HEK293T (cell line): Measurements from ENCODE around the gene TULP3.

Experiments
- CTCF ChIA-PET: fragments of 350-600 bp; formaldehyde crosslinking; extraction: SDS; loops from one replicate; lab custom pipeline; 2021; ENCODE audit warnings: antibody characterized with exemption, inconsistent platforms; lab: Yijun Ruan, JAX
- POLR2A ChIA-PET: fragments of 350-600 bp; formaldehyde crosslinking; extraction: SDS; loops from one replicate; lab custom pipeline; 2020; ENCODE audit warnings: antibody characterized with exemption, inconsistent platforms; lab: Yijun Ruan, JAX
- DNase-seq: peaks from one replicate; pipeline ENCODE4 v3.0.0; 2012; ENCODE audit warnings: mixed read lengths; ENCODE audit errors: extremely low spot score
- ARNT ChIP-seq: fragments of 450-650 bp; IDR thresholded peaks from 2 replicates; pipeline ENCODE4 v1.6.1; 2017; ENCODE audit warnings: mild to moderate bottlenecking
- BHLHE40 ChIP-seq: fragments of 450-650 bp; IDR thresholded peaks from 2 replicates; pipeline ENCODE4 v1.6.1; 2016; ENCODE audit warnings: mild to moderate bottlenecking, moderate library complexity, borderline replicate concordance
- CTBP1 ChIP-seq: fragments of 450-650 bp; IDR thresholded peaks from 2 replicates; pipeline ENCODE4 v1.6.1; 2016; ENCODE audit warnings: borderline replicate concordance
- ELF4 ChIP-seq: fragments of 450-650 bp; IDR thresholded peaks from 2 replicates; pipeline ENCODE4 v1.6.1; 2017; ENCODE audit warnings: antibody characterized with exemption
- FOXA1 ChIP-seq: fragments of 450-650 bp; IDR thresholded peaks from 2 replicates; pipeline ENCODE4 v1.6.1; 2016; ENCODE audit warnings: mild to moderate bottlenecking
- FOXK2 ChIP-seq: fragments of 450-650 bp; IDR thresholded peaks from 2 replicates; pipeline ENCODE4 v1.6.1; 2016; ENCODE audit warnings: mild to moderate bottlenecking
- HDGF ChIP-seq: fragments of 450-650 bp; IDR thresholded peaks from 2 replicates; pipeline ENCODE4 v1.6.1; 2017; ENCODE audit warnings: antibody characterized with exemption, borderline replicate concordance
- L3MBTL2 ChIP-seq: fragments of 450-650 bp; conservative IDR thresholded peaks from 2 replicates; pipeline ENCODE4 v1.6.1; 2016; ENCODE audit warnings: mild to moderate bottlenecking
- LEF1 ChIP-seq: fragments of 450-650 bp; IDR thresholded peaks from 2 replicates; pipeline ENCODE4 v1.6.1; 2017; ENCODE audit warnings: mild to moderate bottlenecking, borderline replicate concordance
- NFRKB ChIP-seq: fragments of 450-650 bp; IDR thresholded peaks from 2 replicates; pipeline ENCODE4 v1.6.1; 2016; ENCODE audit warnings: mild to moderate bottlenecking, moderate library complexity
- PKNOX1 ChIP-seq: fragments of 450-650 bp; IDR thresholded peaks from 2 replicates; pipeline ENCODE4 v1.6.1; 2016
- SP1 ChIP-seq: fragments of 450-650 bp; IDR thresholded peaks from 2 replicates; pipeline ENCODE4 v1.6.1; 2017
- SUZ12 ChIP-seq: fragments of 450-650 bp; IDR thresholded peaks from 2 replicates; pipeline ENCODE4 v1.6.1; 2016; ENCODE audit warnings: mild to moderate bottlenecking
- TARDBP ChIP-seq: fragments of 450-650 bp; IDR thresholded peaks from 2 replicates; pipeline ENCODE4 v1.6.1; 2016
- ZNF384 ChIP-seq: fragments of 450-650 bp; IDR thresholded peaks from 2 replicates; pipeline ENCODE4 v1.6.1; 2016

TULP3 gene

GRCh38 chr12:2924019-2924418 lies 33.3 kb downstream of the TULP3 start:
- ChIA-PET CTCF (no interaction called here), POLR2A (interaction anchor here (0.9 kb wide), 1 partner anchor 32 kb away, joined by 3 read pairs; no protein-coding TSS in a partner anchor)
- DNase-seq = no peak
- no peak for TF ChIP-seq FOXK2
- no peak for TF ChIP-seq L3MBTL2
- TF ChIP-seq ELF4 = no peak
- no peak for TF ChIP-seq PKNOX1
- no peak for TF ChIP-seq TARDBP
- no peak for TF ChIP-seq LEF1
- TF ChIP-seq ZNF384 = no peak
- TF ChIP-seq BHLHE40 = no peak
- no peak for TF ChIP-seq SUZ12
- TF ChIP-seq ARNT = no peak
- TF ChIP-seq FOXA1 = no peak
- no peak for TF ChIP-seq SP1
- no peak for TF ChIP-seq CTBP1

- no peak for DNase-seq
- TF ChIP-seq FOXK2 (no peak), ARNT (no peak), NFRKB (no peak)
- ChIA-PET CTCF (no interaction called here), POLR2A (no interaction called here)
Measured at GRCh38 chr12:2925322-2925995, 34.8 kb downstream of the TULP3 start.

- ChIA-PET POLR2A (no interaction called here), CTCF (no interaction called here)
- TF ChIP-seq CTBP1 (no peak), SUZ12 (no peak), FOXA1 (no peak), ARNT (no peak), L3MBTL2 (no peak), LEF1 (no peak), PKNOX1 (no peak), ZNF384 (no peak), ELF4 (no peak), FOXK2 (no peak), BHLHE40 (no peak), TARDBP (no peak)
- DNase-seq = no peak
Measured at GRCh38 chr12:2930865-2931264, 40.2 kb downstream of the TULP3 start.

GRCh38 chr12:2933586-2933985 lies 42.9 kb downstream of the TULP3 start:
- ChIA-PET CTCF (interaction anchor here (0.7 to 1.0 kb wide), 2 partner anchors 10 to 148 kb away, joined by 3 to 4 read pairs; no protein-coding TSS in a partner anchor), POLR2A (no interaction called here)
- DNase-seq = no peak
- no peak for TF ChIP-seq CTBP1

GRCh38 chr12:2934371-2934770 lies 43.7 kb downstream of the TULP3 start:
- POLR2A ChIA-PET = interaction anchor here (0.8 kb wide), 1 partner anchor 44 kb away, joined by 3 read pairs; the partner anchor contains the start of gene TULP3
- no peak for TF ChIP-seq LEF1
- no peak for TF ChIP-seq CTBP1
- TF ChIP-seq ELF4 = no peak
- no peak for TF ChIP-seq SUZ12
- no peak for TF ChIP-seq ZNF384
- no peak for TF ChIP-seq FOXK2
- no peak for TF ChIP-seq PKNOX1
- no peak for TF ChIP-seq FOXA1
- no peak for TF ChIP-seq HDGF
- TF ChIP-seq L3MBTL2 = no peak
- no peak for TF ChIP-seq SP1
- CTCF ChIA-PET = interaction anchor here (0.7 kb wide), 1 partner anchor 148 kb away, joined by 3 read pairs; no protein-coding TSS in a partner anchor
- DNase-seq = no peak

GRCh38 chr12:2936301-2936700 lies 45.6 kb downstream of the TULP3 start:
- no peak for TF ChIP-seq HDGF
- no peak for DNase-seq
- ChIA-PET CTCF (interaction anchor here (0.7 kb wide), 1 partner anchor 22 kb away, joined by 5 read pairs; no protein-coding TSS in a partner anchor), POLR2A (no interaction called here)

GRCh38 chr12:2937500-2937899 lies 46.8 kb downstream of the TULP3 start:
- DNase-seq = no peak
- CTCF ChIA-PET = no interaction called here
- TF ChIP-seq ZNF384 = no peak
- no peak for TF ChIP-seq TARDBP
- no peak for TF ChIP-seq NFRKB
- TF ChIP-seq SP1 = no peak
- no peak for TF ChIP-seq FOXA1
- no peak for TF ChIP-seq BHLHE40
- no peak for TF ChIP-seq LEF1
- TF ChIP-seq ARNT = no peak
- TF ChIP-seq PKNOX1 = no peak
- TF ChIP-seq L3MBTL2 = no peak
- POLR2A ChIA-PET = no interaction called here
